Omental fat pad (tissue), 4 donors: Measurements from ENCODE around the gene TFCP2L1. TPM values are rescaled to one million over a fixed set of nuclear protein-coding genes. Genes with fewer than 3 reads are reported as not detected.

Experiments used
- ATAC-seq: fragments of 150-250 bp; one replicate; pipeline ENCODE4 v1.9.1; 2016; ENCODE audit warnings: mild to moderate bottlenecking, moderate library complexity; ENCODE audit not compliant: low FRiP score
- DNase-seq: peaks from one replicate; pipeline ENCODE4 v3.0.0-alpha.2; 2019; ENCODE audit warnings: low spot score
- total RNA-seq, 4 donors: library from RNA; depleted of rRNA; stranded (reverse); fragments of >200 nt; gene quantifications; one replicate each; pipeline ENCODE4 v1.1.0, GENCODE V29; 2016
- TF ChIP-seq, protein P1 (sequence below), 3 donors: fragments of 450-650 bp; IDR thresholded peaks; one replicate each; pipeline ENCODE4 v1.5.1; 2016 to 2017; ENCODE audit warnings: antibody characterized with exemption in 3 of 3, mild to moderate bottlenecking in 3 of 3, moderate library complexity in 2 of 3

The TFCP2L1 gene
- total RNA-seq, 4 donors from 2014 or later = 2.0 to 5.8 (median 3.6) TPM

DNA sequence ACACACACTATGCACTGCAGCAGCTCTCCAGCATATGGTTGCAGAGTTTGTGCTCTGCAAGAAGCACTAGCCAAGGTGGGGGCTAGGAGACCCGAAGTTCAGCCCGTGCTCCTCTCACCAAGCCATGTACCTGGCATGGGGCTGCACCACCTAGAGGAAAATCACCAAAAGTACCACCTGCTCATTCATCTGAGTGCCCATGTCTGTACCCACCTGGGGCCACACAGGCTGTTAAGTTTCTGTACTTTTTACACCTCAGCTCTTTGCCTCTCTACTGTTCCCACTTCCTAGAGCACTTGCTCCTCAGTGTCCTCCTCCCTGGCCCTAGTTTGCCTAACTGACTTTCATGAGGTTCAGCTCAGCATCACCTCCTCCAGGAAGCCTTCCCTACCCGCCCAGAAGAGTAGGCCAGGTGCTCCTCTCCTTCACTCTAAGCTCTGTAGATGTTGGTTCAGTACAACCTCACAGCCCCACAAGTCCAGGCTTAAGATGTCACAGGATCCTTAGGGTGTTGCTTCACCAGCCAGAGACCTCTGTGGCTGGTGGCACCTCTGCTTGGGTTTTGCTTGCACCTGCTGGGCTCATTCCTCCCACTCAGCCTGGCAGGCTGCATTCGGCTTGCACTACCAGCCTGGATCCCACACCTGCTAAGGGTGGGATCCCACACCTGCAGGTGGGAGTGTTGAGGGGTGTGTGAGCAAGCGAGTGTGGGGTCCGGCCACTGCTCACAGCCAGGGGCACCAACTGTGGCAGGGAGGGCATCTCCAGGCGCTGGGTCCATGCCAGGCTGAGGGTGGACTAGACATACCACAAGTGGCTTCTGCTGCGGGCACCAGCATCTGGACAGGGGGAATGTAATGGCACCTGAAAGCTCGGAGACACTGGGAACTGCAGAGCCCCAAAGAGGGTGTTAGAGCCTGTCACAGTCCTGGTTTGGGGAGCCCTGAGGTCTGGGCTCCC lies 10.2 kb upstream of the TFCP2L1 start:
- ATAC-seq (no peak), DNase-seq (no peak)
- TF ChIP-seq, protein P1, sequence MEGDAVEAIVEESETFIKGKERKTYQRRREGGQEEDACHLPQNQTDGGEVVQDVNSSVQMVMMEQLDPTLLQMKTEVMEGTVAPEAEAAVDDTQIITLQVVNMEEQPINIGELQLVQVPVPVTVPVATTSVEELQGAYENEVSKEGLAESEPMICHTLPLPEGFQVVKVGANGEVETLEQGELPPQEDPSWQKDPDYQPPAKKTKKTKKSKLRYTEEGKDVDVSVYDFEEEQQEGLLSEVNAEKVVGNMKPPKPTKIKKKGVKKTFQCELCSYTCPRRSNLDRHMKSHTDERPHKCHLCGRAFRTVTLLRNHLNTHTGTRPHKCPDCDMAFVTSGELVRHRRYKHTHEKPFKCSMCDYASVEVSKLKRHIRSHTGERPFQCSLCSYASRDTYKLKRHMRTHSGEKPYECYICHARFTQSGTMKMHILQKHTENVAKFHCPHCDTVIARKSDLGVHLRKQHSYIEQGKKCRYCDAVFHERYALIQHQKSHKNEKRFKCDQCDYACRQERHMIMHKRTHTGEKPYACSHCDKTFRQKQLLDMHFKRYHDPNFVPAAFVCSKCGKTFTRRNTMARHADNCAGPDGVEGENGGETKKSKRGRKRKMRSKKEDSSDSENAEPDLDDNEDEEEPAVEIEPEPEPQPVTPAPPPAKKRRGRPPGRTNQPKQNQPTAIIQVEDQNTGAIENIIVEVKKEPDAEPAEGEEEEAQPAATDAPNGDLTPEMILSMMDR (IDR thresholded peaks at IDR 0.05) = no peak

DNA sequence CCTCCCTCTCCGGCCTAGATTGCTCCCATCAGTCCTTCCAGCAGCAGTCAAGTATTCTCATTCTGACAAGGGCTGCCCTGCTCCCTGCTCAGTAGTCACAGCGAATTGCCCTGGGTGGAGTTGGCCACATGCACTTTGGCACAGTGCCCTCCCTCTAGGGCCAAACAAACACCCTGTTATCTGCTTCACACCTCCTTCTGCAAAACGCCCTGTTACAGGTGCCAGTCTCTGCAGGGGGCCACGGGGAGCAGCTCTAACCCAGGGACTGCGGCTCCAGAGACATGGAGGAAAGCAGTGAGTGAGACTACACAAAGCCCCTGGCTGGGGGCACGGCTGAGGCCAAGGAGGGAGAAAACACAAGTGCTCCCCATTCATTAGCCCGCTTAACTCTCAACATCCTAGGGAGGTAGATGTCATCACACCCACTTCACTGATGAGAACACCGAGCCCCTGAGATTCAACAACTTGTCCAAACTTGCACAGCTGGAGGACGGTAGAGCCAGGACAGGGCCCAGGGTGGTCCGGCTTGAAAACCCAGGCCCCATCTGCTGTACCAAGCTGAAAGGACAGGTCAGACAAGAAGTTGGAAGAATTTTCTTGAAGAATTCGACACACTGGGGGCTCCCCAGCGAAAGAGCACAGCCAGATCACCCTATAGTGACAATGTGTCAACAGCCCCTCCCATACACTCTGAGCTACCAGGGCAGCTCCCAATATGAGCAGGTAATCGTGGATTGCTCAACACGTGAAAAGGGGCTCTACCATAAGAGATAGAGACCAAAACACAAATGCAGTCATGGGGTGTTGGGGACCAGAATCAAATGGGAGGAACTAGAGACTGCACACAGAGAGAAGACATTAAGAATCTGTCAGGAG lies 8.7 kb upstream of the TFCP2L1 start:
- ATAC-seq = no peak
- TF ChIP-seq, protein P1 (IDR thresholded peaks at IDR 0.05) = no peak
- no peak for DNase-seq

DNA sequence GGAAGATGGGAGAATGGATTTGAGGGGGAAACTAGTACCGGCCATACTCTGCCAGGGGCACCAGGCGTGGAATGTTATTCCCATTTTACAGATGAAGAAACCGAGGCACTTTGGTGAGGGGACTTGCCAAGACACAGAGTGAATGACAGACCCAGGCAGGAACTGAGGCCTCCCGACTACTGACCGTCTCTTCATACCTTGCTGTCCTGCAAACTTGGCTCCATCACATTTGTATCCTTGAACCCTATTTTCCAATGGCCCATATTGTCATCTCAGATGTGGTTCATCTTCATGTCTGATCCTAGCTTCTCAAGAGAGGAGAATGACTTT lies 6.2 kb upstream of the TFCP2L1 start:
- TF ChIP-seq, protein P1 (IDR thresholded peaks at IDR 0.05) = no peak
- no peak for ATAC-seq

DNA sequence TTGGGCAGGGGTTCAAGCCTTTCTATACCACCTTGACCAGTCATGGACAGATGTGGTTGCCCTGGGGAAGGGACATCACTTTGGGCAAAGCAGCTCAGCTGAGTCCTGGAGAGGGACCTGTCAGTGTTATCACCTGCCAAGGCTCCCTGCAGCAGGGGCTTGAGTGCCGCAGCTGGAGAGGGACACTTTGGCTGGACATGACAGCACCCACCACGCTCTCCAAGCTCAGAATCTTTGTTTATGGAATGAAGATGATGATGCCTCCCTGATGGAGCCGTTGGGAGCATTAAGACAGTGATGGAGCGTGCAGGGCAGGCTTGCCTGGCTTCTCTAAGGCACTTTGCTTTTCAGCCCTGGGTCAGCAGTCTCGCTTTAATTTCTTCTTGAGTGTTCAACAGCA lies 4.3 kb upstream of the TFCP2L1 start:
- DNase-seq (no peak), ATAC-seq (no peak)
- TF ChIP-seq, protein P1 (IDR thresholded peaks at IDR 0.05) = no peak

More for the DNA sequence above, 6.2 kb upstream of the TFCP2L1 start:
- no peak for DNase-seq

DNA sequence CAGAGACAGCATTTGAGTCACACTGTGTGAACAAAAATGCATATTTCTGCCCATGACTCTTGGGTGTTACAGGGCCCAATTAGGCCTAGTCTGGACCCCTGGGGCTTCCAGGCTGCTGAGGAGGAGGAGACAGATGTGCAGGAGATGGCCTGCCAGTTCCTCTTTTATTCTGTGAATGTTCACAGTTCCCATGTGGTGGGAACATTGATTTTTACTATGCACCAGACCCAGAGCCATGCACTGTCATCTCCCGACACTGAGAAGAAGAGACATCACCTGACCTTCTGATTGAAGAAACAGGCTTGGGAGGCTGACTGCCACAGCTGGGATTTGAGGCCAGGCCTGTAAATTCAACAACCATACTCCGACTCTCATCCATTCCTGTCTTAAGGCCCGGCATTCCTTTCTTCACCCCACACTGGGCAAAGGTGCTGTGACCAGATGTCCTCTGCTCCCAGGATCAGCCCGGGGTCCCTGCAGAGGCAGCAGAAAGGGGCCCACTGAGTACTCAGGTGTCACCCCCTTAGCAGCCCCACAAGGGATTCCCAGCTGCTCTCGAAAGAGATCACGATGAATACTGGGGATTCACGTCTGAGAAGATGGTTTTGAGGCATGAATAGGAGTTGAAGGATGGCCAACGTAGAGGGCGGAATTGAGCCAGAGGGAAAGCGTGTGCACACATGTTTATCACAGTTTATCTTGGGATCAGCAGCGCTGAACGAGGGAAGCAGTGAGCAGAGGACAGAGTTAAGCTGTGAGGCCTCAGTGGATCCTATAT lies 3.6 kb upstream of the TFCP2L1 start:
- TF ChIP-seq, protein P1 (IDR thresholded peaks at IDR 0.05) = no peak
- no peak for ATAC-seq

DNA sequence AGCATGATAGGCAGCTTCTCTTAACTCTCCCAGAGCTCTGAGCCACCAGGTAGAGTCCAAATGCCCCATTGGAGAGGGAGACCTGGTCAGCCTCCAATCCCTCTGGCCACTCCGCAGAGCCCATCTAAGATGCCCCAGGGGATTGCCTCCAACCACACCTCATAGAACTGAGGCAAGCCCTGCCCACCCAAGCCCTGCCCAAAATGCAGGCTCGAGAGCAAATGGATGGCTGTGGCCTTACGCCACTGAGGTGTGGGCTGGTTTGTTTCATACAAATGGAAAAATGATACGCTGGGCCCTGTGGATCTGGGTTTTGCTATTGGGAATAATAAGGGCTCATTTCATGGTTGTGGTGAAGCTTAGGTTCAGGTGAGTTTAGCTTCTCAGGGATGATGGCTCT lies 3.0 kb upstream of the TFCP2L1 start:
- TF ChIP-seq, protein P1 (IDR thresholded peaks at IDR 0.05) = no peak
- no peak for ATAC-seq

More for the DNA sequence above, 3.6 kb upstream of the TFCP2L1 start:
- DNase-seq = no peak

More for the DNA sequence above, 3.0 kb upstream of the TFCP2L1 start:
- DNase-seq = no peak
